K562 treated with DMSO at 1 percent for 48 hours (cell line): ENCODE data around the gene DDN. TPM values are rescaled to one million over a fixed set of nuclear protein-coding genes. Genes with fewer than 3 reads are reported as not detected.

Experiments used
- total RNA-seq: library from RNA; unstranded; fragments of 300-600 nt; gene quantifications from 2 replicates; pipeline ENCODE4 v1.2.3, GENCODE V29; 2022; ENCODE audit warnings: low replicate concordance; ENCODE audit errors: extremely low read depth

The DDN gene
- total RNA-seq = not detected in 2 replicates

DNA sequence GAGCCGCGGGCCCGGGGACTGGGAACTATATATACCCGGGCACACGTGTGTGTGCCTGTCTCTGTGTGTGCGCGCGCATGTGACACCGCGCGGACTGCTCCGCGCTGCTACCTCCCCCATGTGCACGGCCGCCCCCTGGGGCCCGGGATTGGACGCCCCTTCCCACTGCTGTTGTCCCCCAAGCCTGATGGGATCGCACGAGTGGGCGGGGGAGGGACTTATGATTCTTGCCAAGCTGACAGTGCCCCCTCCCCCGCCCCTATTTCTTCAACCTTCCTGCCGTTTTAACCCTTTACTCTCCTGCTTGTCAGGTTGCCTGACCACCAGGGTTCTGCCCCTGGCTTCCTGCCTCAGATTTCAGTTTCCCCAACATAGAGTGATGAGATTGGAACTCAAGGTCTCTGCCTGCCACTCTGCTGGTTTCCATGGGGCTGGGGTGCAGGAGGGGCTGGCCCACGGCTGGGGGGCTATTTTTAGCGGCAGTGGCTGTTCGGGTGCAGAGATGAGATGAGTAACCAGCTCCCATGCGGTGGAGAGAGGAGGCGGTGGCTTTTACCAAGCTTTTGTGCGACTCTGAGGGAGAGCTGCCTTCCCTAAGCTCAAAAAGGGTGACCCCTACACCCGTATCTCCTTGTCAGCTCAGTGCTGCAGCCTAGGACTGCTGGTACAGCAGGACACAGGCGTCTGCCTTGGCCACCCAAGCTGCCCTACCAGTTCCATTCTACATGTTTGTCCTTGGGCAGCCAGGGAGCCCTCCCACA is at the start of gene DDN:
DDN (minus strand) TSS at position 5 of the 761 bp plus-strand sequence. CDS start 88 bp downstream, outside the sequence.

DNA sequence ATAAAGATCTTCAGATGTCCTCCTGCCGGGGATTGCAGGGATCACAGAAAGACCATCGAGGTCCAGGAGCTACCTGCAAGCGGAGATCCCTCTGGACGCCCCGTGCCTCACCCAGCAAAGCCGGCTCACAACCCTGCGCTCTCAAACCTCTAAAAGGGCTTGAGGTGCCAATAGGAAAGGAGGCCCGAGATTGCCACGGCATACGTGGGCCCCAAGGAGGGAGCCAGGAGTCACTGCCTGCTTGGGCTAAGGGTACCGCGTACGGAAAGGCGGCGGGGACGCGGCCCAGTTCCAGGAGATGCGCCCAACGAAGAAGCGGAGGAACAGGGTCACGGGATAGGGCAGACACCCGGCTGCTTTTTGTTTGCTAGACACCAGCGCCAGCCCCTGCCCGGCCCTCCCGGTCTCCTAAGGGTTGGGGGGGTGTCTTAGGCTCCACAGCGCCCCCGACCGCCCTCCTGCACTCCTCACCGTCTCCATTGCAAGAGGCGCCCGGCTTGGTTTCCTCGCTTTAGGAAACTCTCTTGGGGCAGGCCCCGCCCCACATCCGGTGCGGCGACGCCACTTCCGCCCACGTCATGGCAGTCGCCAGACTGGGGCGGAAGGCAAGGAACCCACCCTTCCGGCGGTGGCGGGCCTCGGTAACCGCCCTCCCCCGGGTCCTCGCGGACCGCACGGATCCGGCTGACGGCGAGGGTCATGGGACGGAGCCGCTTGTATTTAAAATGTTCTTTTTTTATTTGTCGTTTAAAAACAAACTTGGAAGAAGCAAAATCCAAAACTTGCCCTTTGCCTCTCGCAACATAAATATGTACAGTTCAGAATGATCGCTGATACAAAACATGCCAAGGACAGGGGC is 19.3 kb upstream of the DDN start, which contains the start of gene PRKAG1:
PRKAG1 (minus strand) TSS at position 516 of the 859 bp plus-strand sequence; CDS start at position 480, 36 bp downstream.

DNA sequence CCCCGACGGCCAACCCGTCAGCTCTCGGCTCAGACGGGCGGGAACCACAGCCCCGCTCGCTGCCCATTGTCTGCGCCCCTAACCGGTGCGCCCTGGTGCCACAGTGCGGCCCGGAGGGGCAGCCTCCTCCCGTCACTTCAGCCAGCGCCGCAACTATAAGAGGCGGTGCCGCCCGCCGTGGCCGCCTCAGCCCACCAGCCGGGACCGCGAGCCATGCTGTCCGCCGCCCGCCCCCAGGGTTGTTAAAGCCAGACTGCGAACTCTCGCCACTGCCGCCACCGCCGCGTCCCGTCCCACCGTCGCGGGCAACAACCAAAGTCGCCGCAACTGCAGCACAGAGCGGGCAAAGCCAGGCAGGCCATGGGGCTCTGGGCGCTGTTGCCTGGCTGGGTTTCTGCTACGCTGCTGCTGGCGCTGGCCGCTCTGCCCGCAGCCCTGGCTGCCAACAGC is 20.9 kb downstream of the DDN start, which contains the start of gene WNT1:
WNT1 (plus strand) TSS at position 32 of the 450 bp plus-strand sequence; CDS start at position 361, 329 bp downstream.

DNA sequence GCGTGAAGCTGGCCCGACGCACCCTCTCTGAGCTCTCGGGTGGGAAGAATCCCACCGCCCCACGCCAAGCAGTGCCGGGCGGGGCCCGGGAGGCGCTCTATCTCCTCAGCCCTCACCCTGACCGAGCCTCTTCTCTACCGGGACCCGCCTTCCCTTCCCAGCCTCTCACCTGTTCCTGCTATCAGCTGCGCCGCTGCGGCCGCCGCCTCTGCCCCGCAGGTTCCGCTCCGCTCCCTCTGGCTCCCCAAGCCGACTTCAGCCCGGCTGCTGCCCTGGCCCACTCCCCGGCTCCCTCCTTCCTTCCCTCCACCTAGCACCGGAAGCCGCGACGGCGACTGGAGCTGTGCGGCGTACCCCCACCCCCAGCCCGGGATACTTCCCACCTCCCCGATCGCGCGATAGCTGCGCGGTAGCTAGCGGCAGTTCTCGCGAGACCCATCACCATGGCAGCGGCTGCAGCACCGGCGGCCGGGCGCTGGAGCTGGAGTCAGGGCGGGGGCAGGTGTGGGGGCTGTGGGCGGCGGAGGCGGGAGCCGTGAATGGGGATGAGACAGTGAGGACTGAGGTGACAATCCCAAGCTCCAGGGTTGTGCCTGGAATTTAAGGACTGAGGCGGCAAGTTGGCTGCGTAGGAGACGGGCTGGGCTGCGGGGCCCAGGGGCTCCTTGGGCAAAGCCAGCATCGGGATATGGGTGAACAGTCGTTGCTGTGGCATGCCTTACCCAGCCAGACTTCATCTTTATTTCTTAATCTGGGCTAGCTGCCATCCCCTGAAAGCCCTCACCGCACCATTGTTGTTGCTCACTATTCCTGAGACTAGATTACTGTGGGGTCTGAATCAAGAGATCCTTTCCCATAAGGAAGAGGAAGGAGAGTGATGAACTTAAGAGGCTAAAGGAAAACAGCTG is 41.8 kb downstream of the DDN start, which contains the start of gene ARF3:
ARF3 (minus strand) TSS at position 347 of the 908 bp plus-strand sequence. CDS start 16,392 bp downstream, outside the sequence.

Other genes with a start within 250 kb of the DDN start
- gene ADCY6, start 210.3 kb downstream of the DDN start, total RNA-seq = not detected in 2 replicates
- gene CACNB3, start 180.9 kb downstream of the DDN start, total RNA-seq = not detected in 2 replicates
- gene DDX23, start 147.2 kb downstream of the DDN start, total RNA-seq = not detected in 2 replicates
- not detected in 2 replicates for gene RND1, start 133.5 kb downstream of the DDN start, total RNA-seq
- gene FKBP11, start 73.9 kb downstream of the DDN start, total RNA-seq = not detected in 2 replicates
- gene ARF3, start 41.9 kb downstream of the DDN start, total RNA-seq = 226 TPM in 1 of 2 replicates, not detected in the other
- gene WNT10B, start 27.6 kb downstream of the DDN start, total RNA-seq = not detected in 2 replicates
- not detected in 2 replicates for gene WNT1, start 21.1 kb downstream of the DDN start, total RNA-seq
- gene PRKAG1, start 19.4 kb upstream of the DDN start, total RNA-seq = not detected in 2 replicates
- not detected in 2 replicates for gene KMT2D, start 61.4 kb upstream of the DDN start, total RNA-seq
- not detected in 2 replicates for gene RHEBL1, start 70.6 kb upstream of the DDN start, total RNA-seq
- gene DHH, start 95.4 kb upstream of the DDN start, total RNA-seq = not detected in 2 replicates
- not detected in 2 replicates for gene LMBR1L, start 111.5 kb upstream of the DDN start, total RNA-seq
- 2,062 and 2,220 TPM in 2 replicates for gene TUBA1B, start 132.0 kb upstream of the DDN start, total RNA-seq
- gene TUBA1A, start 189.7 kb upstream of the DDN start, total RNA-seq = not detected in 2 replicates